Lung (tissue), 12 donors: ENCODE data around the gene ADAMTS8. TPM values are rescaled to one million over a fixed set of nuclear protein-coding genes. Genes with fewer than 3 reads are reported as not detected.

ENCODE experiments used
- ATAC-seq: fragments of 200-7000 bp; cut with Tn5 transposase; one replicate; pipeline ENCODE4 v1.9.1; 2020; ENCODE audit warnings: moderate number of reproducible peaks; ENCODE audit not compliant: insufficient read depth, low FRiP score
- DNase-seq, 3 donors: peaks; one replicate each; pipeline ENCODE4 v3.0.0-alpha.2; 2013 to 2017
- H3K27ac ChIP-seq, 2 donors: one replicate each; pipeline ENCODE4 v1.5.1; 2013; ENCODE audit warnings: mild to moderate bottlenecking in 2 of 2, moderate library complexity in 2 of 2, control low read depth in 1 of 2, inconsistent platforms in 1 of 2, low read depth in 1 of 2, low read length in 1 of 2
- H3K27me3 ChIP-seq, 3 donors: one replicate each; pipeline ENCODE4 v1.5.1; 2013; ENCODE audit warnings: low read length in 2 of 3; ENCODE audit not compliant: control insufficient read depth in 3 of 3, insufficient read depth in 3 of 3
- H3K36me3 ChIP-seq, 4 donors: one replicate each; pipeline ENCODE4 v1.5.1; 2013; ENCODE audit warnings: low read length in 4 of 4, mild to moderate bottlenecking in 1 of 4, moderate library complexity in 1 of 4; ENCODE audit not compliant: control insufficient read depth in 4 of 4, insufficient read depth in 4 of 4
- H3K4me1 ChIP-seq, 5 donors: one replicate each; pipeline ENCODE4 v1.5.1; 2013; ENCODE audit warnings: low read length in 5 of 5, mild to moderate bottlenecking in 2 of 5, moderate library complexity in 1 of 5; ENCODE audit not compliant: control insufficient read depth in 5 of 5, insufficient read depth in 5 of 5
- H3K4me3 ChIP-seq: one replicate; pipeline ENCODE4 v1.5.1; 2013; ENCODE audit warnings: mild to moderate bottlenecking, control low read depth, moderate library complexity
- H3K9ac ChIP-seq, 2 donors: one replicate each; pipeline ENCODE4 v1.5.1; 2013; ENCODE audit warnings: low read length in 2 of 2, control low read depth in 1 of 2; ENCODE audit not compliant: insufficient read depth in 1 of 2
- H3K9me3 ChIP-seq, 4 donors: one replicate each; pipeline ENCODE4 v1.5.1; 2013; ENCODE audit warnings: low read length in 3 of 4, mild to moderate bottlenecking in 1 of 4, moderate library complexity in 1 of 4; ENCODE audit not compliant: control insufficient read depth in 4 of 4, insufficient read depth in 3 of 4
- CTCF ChIP-seq: IDR thresholded peaks from 2 replicates; pipeline ENCODE4 v1.5.1; 2012; ENCODE audit warnings: mild to moderate bottlenecking; ENCODE audit errors: control extremely low read depth, extremely low read depth
- WGBS, 2 donors: extraction: QIAGEN DNeasy Blood & Tissue Kit; methylation state at CpG; one replicate each; pipeline ENCODE4 v1.1.7; 2013; 5-methylcytosine and 5-hydroxymethylcytosine counted together
- polyA plus RNA-seq, 2 donors: library from polyadenylated mRNA; stranded (reverse); fragments of 200-250 nt; gene quantifications; one replicate each; pipeline ENCODE4 v1.2.1, GENCODE V29; 2013
- total RNA-seq, 2 donors: library from RNA; depleted of rRNA in 1 of 2; stranded (reverse); fragments of >200 nt in 1 of 2; gene quantifications; one replicate each; pipeline ENCODE4 v1.2.1, GENCODE V29; 2014 to 2021
- donor health status: control.
- donor health status: control.
- donor health status: Bipolar disorder and iron deficiency.
- donor health status: healthy.
- donor health status: DM: yes; HTN: yes; CAD: no.

The ADAMTS8 gene
- total and polyA plus RNA-seq, 4 donors: 11.3 to 47.7 (median 22.1) TPM

GRCh38 chr11:130416906-130417305, 11.5 kb downstream of the ADAMTS8 start:
- no peak for DNase-seq

GRCh38 chr11:130416530-130416882, 11.9 kb downstream of the ADAMTS8 start:
- no peaks in the 10 kb centered on the region for H3K27me3 ChIP-seq
- no peak overlapping the region for H3K27ac ChIP-seq
- 84 to 87% methylated on average over 12 of the region's 12 CpGs for WGBS, 2 donors
- TF ChIP-seq CTCF: no peak
- H3K4me1 ChIP-seq: peaks cover 0 to 40% (median 11%) of the 10 kb centered on the region in 5 donors
- ATAC-seq (no peak), DNase-seq (no peak)
- no peak overlapping the region for H3K9ac ChIP-seq
- no peaks in the 10 kb centered on the region for H3K9me3 ChIP-seq
- no peak overlapping the region for H3K4me3 ChIP-seq
- no peaks in the 10 kb centered on the region for H3K36me3 ChIP-seq

More at GRCh38 chr11:130416906-130417305, 11.5 kb downstream of the ADAMTS8 start:
- no peak overlapping the region for H3K4me3 ChIP-seq
- TF ChIP-seq CTCF: no peak
- H3K4me1 ChIP-seq: peaks cover 0 to 44% (median 11%) of the 10 kb centered on the region in 5 donors
- H3K27me3 ChIP-seq: no peaks in the 10 kb centered on the region
- no peak overlapping the region for H3K9ac ChIP-seq
- 94 to 96% methylated on average over 11 of the region's 11 CpGs for WGBS, 2 donors
- H3K36me3 ChIP-seq: no peaks in the 10 kb centered on the region
- H3K9me3 ChIP-seq: no peaks in the 10 kb centered on the region
- no peak overlapping the region for H3K27ac ChIP-seq
- no peak for ATAC-seq

DNA sequence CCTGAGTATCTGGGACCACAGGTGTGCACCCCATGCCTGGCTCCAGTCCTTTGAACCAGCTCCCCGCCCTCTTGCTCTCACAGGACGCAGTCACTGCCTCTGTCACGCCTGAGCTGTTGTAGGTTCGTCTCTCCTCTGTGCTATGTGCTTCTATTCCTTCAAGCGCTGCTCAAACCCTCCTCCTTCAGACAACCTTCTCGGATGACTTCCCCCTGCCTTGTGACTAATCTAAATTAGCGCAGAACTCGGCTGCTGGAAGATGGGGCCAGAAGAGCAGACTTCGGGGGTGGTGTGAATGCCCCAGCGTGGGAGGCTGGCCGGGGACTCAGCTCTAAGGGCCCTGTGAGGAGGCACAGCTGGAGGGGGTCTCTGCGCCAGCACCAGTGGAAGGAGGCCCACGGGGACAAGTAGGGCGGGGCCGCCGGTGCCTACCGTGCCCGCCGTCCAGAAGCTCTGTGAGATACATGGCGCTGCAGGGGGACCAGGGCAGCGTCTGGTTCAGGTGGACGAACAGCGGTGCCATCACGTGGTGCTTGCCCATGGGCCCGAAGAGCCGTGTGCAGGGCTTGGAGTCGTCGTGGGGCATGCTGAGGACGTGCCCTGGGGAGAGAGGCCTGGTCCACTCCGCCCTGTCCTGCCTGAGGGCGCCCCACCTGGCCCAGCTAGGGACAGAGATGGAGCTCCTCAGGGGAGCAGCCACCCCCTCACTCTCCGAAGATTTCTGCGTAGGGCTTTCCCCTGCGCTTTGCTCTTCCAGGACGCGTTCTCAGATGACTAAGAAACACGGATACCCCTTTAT, 12.5 kb downstream of the ADAMTS8 start:
- Histone ChIP-seq H3K9me3 (no peaks in the 10 kb centered on the region), H3K4me1 (peaks cover 0 to 35% (median 11%) of the 10 kb centered on the region in 5 donors), H3K4me3 (no peak overlapping the region), H3K27ac (no peak overlapping the region), H3K9ac (no peak overlapping the region), H3K36me3 (no peaks in the 10 kb centered on the region), H3K27me3 (no peaks in the 10 kb centered on the region)
- no peak for DNase-seq
- TF ChIP-seq CTCF: no peak
- no peak for ATAC-seq
- 89 to 92% methylated on average over 36 to 37 of the region's 37 CpGs for WGBS, 2 donors
